ENCODE data around the gene C22orf39.
"Not testable (repeated sequence)": the region's sequence is repeated elsewhere in the genome, so short reads cannot be mapped to it uniquely, and the experiment has no call there.

Gene C22orf39

GRCh38 chr22:19456541-19456940, 9.0 kb upstream of the C22orf39 start:
- intact Hi-C loops (cut with DNase I) = no loop called here
- DNase-seq = no peak

- intact Hi-C loops (cut with DNase I) = no loop called here
- DNase-seq = no peak
These were observed 8.3 kb upstream of the C22orf39 start for GRCh38 chr22:19455585-19456370.

- no peak for DNase-seq
- intact Hi-C loops (cut with DNase I) = no loop called here
These were observed 7.5 kb upstream of the C22orf39 start for GRCh38 chr22:19455033-19455432.

GRCh38 chr22:19454156-19454555, 6.6 kb upstream of the C22orf39 start:
- DNase-seq = no peak
- intact Hi-C loops (cut with DNase I) = no loop called here

- DNase-seq = no peak
- intact Hi-C loops (cut with DNase I) = no loop called here
These were observed 6.2 kb upstream of the C22orf39 start for GRCh38 chr22:19453718-19454117.

- intact Hi-C loops (cut with DNase I) = no loop called here
- DNase-seq = no peak
These were observed 4.1 kb upstream of the C22orf39 start for GRCh38 chr22:19451570-19451969.

- intact Hi-C loops (cut with DNase I) = no loop called here
- no peak for DNase-seq
These were observed 3.1 kb upstream of the C22orf39 start for GRCh38 chr22:19450363-19451175.

GRCh38 chr22:19449422-19449767, 1.9 kb upstream of the C22orf39 start:
- intact Hi-C loops (cut with DNase I) = no loop called here

GRCh38 chr22:19448739-19449421, 1.4 kb upstream of the C22orf39 start:
- no peak for DNase-seq
- intact Hi-C loops (cut with DNase I) = no loop called here

More at GRCh38 chr22:19449422-19449767, 1.9 kb upstream of the C22orf39 start:
- DNase-seq = no peak

GRCh38 chr22:19448076-19448607, 631 bp upstream of the C22orf39 start:
- no peak for DNase-seq
- intact Hi-C loops (cut with DNase I) = no loop called here

- no peak for DNase-seq
- intact Hi-C loops (cut with DNase I) = loop anchor here (1.0 kb wide), 1 partner anchor 14 kb away; the partner anchor contains the start of gene MRPL40
These were observed 745 bp downstream of the C22orf39 start for GRCh38 chr22:19446603-19447329.

- DNase-seq; intact Hi-C loops (cut with DNase I): not testable (repeated sequence)
These were observed 2.1 kb downstream of the C22orf39 start for GRCh38 chr22:19445279-19445982.

- DNase-seq = no peak
- intact Hi-C loops (cut with DNase I) = no loop called here
These were observed 3.8 kb downstream of the C22orf39 start for GRCh38 chr22:19443544-19444211.

- intact Hi-C loops (cut with DNase I) = no loop called here
- no peak for DNase-seq
These were observed 5.3 kb downstream of the C22orf39 start for GRCh38 chr22:19442166-19442565.

- intact Hi-C loops (cut with DNase I) = no loop called here
- no peak for DNase-seq
These were observed 6.9 kb downstream of the C22orf39 start for GRCh38 chr22:19440411-19441195.

GRCh38 chr22:19438298-19438697, 9.2 kb downstream of the C22orf39 start:
- no peak for DNase-seq
- intact Hi-C loops (cut with DNase I) = no loop called here

- DNase-seq = not testable (repeated sequence)
These were observed 10.9 kb downstream of the C22orf39 start for GRCh38 chr22:19436444-19437161.

More at GRCh38 chr22:19436444-19437161, 10.9 kb downstream of the C22orf39 start:
- intact Hi-C loops (cut with DNase I) = not testable (repeated sequence)
